Hematopoietic multipotent progenitor cell treated with erythropoietin and hydrocortisone succinate and interleukin-3 and kit ligand, for 8 days (in vitro differentiated cells): ENCODE results near the gene BTLA.
A peak's percentile ranks its signal among the peaks of the same experiment; 100 is the strongest.
"Not testable (repeated sequence)": the region's sequence is repeated elsewhere in the genome, so short reads cannot be mapped to it uniquely, and the experiment has no call there.

Experiments
- DNase-seq: peaks from one replicate; pipeline ENCODE4 v3.0.0-alpha.2; 2015

Gene BTLA

DNA sequence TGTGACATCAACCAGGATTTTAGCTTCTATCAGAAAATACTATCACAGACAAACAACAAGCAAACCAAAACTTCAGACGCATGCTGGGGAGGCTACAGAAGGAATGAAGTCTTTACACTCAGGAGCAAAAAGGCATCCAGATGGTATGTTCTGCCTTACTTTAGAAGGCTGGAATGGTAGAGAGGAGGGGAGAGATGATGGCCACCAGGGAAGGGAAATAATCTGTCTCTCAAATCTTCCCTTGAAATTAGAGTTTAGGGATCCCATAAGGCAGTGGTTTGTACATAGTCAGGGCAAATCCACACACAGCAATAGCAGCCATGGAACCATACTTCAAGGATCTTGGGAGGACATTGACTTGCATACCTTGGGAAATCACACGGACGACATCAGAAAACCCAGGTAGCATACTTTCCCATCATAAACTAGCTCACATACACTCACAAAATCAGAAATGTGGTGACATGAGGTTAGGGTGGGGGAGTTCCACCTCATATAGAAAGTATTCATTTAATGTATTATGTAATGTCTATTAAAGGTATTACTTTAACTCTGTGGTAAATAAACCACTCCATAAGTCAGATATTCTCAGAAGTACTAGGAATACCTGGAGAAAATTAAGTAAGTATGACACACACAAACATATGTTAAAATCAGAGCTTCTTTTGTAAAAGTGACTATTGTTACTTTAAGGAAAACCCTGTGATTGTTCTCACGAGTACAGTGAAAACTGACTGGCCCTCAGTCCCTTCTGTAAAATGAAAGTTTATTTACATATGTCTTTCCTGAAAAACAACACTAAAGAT is 9.4 kb downstream of the BTLA start:
- no peak for DNase-seq

- no peak for DNase-seq
Observed at GRCh38 chr3:112486811-112487505, 12.3 kb downstream of the BTLA start.

DNA sequence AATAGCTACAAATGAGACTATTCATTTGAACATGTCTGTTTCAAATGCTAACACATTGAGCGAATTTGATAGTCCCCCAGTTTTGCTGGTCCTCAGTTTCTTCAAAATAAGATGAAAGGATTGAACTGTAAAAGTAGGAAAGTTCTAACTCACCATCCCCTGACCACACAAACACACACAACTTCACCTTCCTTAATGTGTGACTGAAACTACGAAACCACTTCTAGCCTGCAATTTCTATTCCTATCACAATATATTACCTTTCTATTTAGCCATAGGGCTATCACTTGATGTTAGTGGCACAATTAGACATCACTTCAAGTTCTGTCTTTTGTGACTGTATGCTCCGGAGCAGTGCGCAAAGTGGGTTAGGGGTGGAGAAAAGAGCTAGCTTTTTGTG is 14.9 kb downstream of the BTLA start:
- no peak for DNase-seq

GRCh38 chr3:112482675-112483074 is 16.6 kb downstream of the BTLA start:
- no peak for DNase-seq

- no peak for DNase-seq
Observed at GRCh38 chr3:112481302-112481721, 18.0 kb downstream of the BTLA start.

DNA sequence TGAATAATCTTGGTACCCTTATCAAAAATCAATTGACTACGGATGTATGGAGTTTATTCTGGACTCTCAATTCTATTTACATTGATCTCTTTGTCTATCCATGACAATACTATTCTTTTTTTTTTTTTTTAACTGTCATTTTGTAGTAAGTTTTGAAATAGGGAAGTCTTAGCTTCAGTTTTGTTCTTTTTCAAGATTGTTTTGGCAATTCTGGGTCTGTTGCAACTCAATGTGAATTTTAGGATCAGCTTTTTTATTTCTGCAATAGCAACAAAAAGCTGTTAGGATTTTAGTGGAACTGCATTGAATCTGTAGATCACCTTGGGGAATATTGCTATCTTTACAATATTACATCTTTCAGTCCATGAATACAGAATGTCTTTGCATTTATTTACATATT is 21.4 kb downstream of the BTLA start:
- DNase-seq: no peak

DNA sequence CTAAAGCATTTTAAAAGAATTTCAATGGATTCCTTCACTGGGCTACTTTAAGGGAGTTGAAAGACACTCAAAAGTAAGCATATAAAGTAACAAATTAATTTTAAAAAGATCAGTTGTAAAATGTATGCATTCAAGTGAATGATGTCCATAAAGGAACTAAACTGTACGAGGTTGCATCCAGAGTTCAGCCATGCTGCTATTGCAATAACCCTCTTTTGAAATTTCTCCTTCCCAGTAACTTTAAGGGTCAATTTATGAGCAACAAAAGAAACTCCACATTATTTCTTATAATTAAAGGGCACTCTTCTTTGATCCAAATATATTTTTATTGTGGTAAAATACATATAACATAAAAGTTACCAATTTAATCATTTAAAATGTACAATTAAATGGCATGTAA is 22.9 kb downstream of the BTLA start:
- DNase-seq: no peak

DNA sequence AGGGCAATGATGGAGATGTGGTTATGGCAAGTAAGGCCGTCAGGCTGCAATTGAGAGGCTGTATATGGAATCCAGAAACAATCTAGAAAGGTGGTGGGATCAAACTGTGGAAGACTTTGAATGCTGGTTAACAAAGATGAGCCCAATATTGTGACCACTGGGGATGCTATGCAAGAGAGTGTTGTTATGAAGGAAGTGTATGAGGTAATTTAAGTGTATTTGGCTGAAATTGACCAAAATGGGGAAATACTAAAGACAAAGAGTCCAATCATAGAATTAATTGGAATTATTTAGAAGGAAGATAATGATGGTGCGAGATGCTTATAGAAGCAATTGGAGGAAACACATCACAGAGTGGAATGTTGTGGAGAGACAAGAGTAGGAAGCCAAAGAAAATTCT is 24.5 kb downstream of the BTLA start:
- DNase-seq: no peak

GRCh38 chr3:112472691-112473090 is 26.6 kb downstream of the BTLA start:
- no peak for DNase-seq

GRCh38 chr3:112471596-112472325 is 27.5 kb downstream of the BTLA start:
- no peak for DNase-seq

GRCh38 chr3:112470788-112471187 is 28.5 kb downstream of the BTLA start:
- DNase-seq: no peak

DNA sequence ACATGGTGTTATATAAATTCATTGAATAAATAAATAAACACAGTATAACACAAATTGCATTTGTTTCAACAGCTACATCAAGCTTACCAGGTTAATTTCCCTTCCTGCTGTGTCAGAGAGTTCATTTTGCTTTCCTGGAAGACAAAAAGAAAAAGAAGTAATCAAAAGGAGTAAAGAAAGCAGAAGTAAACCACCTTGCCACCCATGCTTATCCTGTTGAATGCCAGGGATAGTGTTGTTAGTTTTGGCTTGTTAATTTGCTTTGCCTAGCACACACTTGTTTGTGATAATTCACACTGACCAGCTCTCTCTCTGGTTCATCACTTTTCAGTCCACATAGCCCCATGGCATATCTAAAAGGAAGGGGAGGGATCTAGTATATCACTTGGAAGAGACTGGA is 29.6 kb downstream of the BTLA start:
- DNase-seq: no peak

DNA sequence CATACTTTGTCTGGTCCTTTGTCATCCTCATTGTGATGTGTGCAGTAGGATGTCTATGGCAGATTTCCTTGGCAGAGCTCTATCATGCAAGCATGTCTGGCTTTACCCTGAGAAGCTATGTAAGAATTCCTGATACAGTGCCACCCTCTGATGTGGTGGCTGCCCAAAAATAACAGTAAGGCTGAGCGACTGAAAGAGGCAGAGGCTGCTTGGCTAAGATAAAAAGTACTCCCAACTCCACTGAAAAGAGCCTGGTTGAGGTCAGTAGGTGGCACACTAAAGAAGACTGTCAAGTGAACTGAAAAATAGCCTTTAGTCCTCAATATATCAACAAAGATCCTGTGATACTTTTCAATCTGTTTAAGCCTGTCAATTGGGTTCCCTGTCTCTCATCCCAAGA is 31.7 kb downstream of the BTLA start:
- peak; percentile 24 for DNase-seq

- DNase-seq: no peak
Observed at GRCh38 chr3:112466020-112466419, 33.3 kb downstream of the BTLA start.

DNA sequence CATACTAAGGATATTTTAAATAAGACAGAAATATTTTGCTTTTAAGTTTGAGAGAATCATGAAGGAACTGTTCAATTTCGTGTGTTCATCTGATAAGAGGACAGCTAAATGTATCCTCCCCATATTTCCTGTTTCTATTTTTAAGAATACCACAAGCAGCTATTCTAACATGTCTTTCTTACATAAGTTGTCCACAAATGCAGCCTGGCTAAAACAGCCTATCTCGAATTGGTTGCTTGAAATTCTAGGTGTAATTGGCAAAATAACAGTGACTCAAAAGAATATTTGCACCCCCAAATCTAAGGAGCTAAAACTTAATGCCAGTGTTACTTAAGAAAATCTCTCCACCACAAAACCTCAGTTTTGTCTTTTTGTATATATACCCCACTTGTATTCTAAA is 35.0 kb downstream of the BTLA start:
- peak; percentile 21 for DNase-seq

DNA sequence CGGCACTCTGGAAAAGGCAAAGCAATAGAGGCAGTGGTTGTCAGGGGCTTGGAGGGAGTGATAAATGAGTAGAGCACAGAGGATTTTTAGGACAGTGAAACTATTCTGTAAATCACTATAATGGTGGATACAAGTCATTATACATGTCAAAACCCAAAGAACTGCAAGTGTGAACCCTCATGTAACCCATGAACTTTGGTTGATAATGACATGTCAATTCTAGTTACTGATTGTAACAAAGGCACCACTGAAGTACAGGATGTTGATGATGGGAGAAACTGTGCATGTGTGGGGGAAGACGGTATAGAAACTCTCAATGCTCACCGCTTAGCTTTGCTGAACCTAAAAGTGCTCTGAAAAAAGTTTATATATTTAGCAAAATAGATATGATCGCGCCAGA is 36.0 kb downstream of the BTLA start:
- no peak for DNase-seq

DNA sequence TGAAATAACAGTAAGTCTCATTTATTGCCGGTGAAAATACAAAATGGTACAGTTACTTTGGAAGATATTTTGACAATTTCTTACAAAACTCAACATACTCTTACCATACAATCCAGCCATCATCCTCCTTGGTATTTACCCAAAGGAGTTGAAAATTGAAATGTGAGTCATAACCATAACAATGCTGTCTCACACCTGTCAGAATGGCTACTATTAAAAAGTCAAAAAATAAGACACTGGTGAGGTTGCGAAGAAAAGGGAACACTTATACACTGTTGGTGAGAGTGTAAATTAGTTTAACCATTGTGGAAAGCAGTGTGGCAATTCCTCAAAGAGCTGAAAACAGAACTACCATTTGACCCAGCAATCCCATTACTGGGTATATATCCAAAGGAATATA is 37.5 kb downstream of the BTLA start:
- DNase-seq: not testable (repeated sequence)

- no peak for DNase-seq
Observed at GRCh38 chr3:112460519-112461195, 38.6 kb downstream of the BTLA start.

DNA sequence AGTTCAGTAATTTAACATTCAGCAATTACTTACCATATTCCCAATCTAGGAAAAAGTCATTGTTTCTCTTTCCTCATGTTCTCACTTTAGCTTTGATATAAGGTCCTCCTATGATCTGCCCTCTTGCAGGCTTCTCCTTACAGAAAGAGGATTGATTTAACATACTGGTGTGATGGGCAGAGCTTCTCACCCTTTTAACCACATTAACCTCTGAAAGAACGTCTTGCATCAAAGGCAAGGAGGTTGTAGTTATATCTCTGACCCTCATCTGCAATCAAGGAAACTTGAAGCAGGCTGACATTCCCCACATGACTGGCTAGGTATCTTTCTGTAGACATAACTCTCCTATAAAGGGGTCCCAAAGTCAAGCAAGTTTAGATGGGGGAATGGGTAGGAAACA is 39.5 kb downstream of the BTLA start:
- DNase-seq: no peak

- no peak for DNase-seq
Observed at GRCh38 chr3:112456147-112456546, 43.1 kb downstream of the BTLA start.

- DNase-seq: no peak
Observed at GRCh38 chr3:112448939-112449338, 50.3 kb downstream of the BTLA start.

DNA sequence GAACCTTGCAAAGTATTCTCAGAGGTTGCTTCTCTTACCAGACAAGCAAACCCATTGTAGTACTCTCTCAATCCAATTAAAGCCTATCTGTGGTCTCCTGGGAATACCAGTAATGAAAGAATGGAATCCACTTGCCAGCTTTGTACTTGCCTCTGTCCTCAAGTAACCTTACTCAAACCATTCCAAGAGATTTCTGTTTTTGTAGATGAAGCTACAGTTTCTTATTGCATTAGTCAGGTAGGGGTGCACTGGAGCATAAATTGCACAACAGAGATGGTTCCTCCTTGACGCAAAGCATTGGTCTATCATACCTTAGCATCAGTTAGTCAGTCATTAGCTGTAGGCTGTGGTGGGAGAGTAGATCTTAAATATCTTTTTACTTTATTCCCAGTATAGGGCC is 52.9 kb downstream of the BTLA start:
- DNase-seq: no peak

DNA sequence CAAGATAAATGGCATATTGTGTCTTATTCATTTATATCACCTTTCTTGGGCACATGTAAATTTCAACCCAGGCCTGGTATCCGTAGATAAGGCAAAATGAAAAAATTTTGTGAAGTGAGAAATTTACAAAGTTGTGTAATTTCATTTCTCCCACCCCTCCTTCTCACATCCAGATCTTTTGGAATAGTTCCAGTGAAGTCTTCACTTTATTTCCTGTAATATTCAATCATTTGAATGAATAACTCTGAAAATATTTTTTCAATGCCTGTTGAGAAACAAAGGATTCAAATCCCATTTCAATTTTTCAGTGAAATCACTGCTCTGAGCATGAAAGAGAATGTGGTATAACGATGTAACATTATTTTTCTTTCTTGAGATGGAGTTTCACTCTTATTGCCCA is 53.4 kb downstream of the BTLA start:
- no peak for DNase-seq
